EH (cell line): ENCODE measurements around the gene RUNDC1.
"Not testable (repeated sequence)": the region's sequence is repeated elsewhere in the genome, so short reads cannot be mapped to it uniquely, and the experiment has no call there.

Source experiments
- DNase-seq: peaks from one replicate; pipeline ENCODE4 v3.0.0-alpha.2; 2015; ENCODE audit warnings: low read depth

Gene RUNDC1

DNA sequence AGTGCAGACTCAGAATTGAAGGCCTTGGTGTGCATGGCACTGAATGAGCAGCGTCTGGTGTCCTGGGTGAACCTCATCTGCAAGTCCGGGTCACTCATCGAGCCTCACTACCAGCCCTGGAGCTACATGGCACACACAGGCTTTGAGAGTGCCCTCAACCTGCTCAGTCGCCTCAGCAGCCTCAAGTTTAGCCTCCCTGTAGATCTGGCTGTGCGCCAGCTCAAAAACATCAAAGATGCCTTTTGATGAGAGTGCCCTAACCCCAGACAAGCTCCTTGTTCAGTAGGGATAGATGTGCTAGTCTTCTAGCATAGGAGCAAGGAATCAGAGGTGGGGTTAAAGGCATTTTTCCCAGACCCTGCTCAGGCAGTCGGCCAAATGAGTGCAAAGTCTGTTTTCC lies 11.1 kb downstream of the RUNDC1 start:
- no peak for DNase-seq

DNA sequence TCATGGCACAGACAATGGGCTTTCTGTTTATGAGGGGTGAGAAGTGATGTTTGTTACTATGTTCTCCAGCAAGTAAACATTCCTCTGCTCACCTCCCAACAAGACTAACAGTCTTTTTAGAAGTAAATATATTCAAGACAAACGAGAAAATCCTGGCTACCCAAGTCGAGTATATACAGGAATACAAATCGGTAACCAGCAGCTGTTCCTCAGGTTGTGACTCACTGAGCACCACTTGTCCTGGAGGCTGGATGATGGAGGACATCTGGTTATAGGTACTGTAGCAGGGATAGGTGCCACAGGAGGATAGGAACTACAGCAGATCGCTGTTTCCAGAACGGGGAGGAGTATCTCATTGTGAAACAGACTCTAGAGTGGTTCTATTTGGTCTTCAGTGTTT lies 12.5 kb downstream of the RUNDC1 start:
- no peak for DNase-seq

DNA sequence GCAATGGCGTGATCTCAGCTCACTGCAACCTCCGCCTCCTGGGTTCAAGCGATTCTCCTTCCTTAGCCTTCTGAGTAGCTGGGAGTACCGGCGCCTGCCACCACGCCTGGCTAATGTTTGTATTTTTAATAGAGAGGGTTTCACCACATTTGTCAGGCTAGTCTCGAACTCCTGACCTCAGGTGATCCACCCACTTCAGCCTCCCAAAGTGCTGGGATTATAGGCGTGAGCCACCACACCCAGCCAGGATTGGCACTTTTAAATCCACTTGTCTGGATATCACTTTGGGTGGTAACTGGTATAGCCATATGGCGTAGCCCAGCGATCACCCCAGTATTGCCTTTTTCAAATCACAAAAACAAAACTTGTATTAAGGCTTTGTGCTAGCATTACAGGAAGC lies 13.5 kb downstream of the RUNDC1 start:
- DNase-seq = not testable (repeated sequence)

DNA sequence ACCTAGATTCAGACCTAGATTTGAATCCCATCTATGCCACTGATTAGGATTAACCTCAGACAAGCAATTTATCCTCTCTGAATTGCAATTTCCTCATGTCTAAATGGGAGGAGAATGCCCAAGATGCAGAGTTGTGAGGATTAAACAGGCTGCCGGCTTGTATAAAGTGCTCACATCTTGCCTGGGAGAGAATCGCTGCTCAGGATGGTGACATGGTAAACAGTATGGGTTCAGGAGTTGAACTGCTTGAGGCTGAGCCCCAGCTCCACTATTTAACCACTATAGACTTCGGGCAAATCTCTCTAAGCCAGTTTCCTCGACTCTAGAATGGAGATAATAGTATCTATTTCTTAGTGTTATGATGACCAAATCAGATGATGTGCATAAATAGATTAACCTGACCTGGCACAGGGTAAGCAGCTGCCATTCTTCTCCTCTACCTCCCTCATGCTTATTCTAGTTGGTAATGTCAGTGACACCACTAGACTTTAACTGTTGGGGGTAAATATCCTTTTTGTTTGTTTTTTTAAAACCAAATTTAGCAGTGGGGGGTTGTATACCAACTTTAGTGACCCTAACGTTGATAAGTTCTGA lies 17.1 kb downstream of the RUNDC1 start:
- no peak for DNase-seq

DNA sequence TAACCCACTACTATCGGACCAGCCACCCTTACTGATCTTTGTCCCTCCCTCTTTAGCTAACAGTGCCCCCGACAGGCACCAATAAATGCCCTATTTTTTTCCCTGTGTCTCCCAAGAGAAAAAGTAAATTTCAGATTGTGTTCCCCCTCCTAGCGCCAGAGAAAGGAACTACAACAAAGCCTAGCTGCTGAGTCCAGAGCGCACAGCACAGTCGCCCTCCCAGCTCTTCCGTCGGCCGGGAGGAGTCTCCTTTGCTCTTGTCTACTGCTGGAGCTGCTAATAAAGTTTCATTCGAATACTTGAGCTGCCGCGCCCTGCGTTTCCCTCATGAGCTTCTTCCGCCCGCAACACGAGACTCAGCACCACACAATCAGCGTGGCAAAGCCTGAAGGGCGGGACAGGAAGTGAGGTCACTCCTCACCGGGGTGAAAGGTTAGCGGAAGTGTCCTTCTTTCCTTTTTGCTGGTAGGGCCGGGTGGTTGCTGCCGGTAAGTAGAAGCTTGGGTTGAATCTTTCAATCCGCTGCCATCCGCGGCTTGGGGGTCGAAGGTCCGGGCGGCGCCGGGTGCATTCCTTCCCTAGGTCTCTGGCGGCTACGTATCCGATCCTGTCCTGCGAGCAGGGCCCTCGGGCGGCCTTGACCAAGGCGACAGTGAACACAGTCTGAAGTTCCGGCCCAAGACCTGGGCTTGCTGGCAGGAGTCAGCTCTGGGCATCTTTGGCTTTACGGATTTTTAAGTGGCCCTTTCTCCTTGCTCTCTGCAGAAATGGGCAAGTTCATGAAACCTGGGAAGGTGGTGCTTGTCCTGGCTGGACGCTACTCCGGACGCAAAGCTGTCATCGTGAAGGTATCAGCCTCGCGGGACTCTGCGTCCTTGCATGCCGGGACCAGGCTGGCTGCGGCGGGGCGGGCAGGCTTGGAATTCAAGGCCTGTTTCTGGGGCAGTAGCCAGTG lies 17.9 kb downstream of the RUNDC1 start, which contains the start of gene RPL27:
TSS of gene RPL27 (plus strand) at position 436 of the 955 bp plus-strand sequence. CDS start at position 768, 332 bp downstream.
- DNase-seq = peak; percentile 100

DNA sequence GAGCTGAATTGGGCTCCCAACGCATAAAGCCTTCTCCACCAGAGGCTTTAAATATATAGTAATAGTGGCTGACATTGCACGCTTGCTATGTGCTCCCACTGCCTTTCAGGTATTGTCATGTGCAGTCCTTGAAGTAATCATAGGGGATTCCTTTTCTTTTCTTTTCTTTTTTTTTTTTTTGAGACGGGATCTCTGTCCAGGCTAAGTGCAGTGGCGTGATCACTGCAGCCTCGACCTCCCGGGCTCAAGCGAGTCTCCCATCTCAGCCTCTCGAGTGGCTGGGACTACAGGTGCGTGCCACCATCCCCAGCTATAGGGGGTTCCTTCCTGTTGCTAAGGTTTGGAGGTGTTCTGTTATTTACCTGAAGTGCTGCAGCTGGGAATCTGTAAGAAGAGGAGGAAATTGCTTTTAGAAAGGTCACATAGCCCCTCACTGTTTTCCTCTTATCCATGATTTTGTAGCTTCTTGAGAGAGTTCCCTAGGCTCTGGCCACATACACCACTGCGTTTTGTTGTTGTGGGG lies 18.7 kb downstream of the RUNDC1 start:
- no peak for DNase-seq

DNA sequence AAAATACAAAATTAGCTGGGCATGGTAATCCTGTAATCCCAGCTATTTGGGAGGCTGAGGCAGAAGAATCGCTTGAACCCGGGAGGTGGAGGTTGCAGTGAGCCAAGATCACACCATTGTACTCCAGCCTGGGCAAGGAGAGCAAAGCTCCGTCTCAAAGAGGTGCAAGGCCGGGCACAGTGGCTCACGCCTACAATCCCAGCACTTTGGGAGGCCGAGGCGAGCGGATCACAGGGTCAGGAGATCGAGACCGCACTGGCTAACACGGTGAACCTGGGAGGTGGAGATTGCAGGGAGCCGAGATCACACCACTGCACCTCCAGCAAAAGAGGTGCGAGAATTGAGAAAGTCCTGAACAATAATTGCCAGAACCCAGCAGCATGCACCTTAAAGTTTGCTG lies 20.5 kb downstream of the RUNDC1 start:
- DNase-seq = not testable (repeated sequence)

DNA sequence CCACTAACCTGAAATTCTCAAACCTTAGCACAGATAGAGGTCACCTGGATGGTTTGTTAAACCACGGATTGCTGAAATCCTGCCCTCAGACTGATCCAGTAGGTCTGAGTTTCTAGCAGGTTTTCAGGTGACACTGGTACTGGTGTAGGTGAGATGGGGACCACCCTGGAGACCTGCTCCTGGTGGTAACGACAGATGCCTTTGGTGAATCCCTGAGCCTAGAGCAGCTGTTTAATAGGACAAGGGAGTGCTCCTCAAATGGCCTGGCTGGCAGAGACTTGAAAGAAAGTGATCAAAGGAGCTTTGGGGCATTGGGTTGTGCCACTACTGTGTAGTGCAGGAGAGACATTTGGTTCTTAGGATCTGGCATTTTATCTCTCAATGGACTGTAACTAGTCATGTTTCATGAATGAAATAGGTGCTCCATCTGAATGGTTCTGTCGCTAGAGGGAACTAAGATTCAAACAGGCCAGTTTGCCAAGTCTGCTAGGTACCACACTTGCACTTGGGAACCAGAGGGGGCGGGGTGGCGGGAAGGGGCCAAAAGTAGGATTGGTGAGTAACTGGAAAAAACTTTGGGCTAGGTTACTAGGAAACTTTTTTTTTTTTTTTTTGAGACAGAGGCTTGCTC lies 23.3 kb downstream of the RUNDC1 start:
- peak; percentile 58 for DNase-seq

DNA sequence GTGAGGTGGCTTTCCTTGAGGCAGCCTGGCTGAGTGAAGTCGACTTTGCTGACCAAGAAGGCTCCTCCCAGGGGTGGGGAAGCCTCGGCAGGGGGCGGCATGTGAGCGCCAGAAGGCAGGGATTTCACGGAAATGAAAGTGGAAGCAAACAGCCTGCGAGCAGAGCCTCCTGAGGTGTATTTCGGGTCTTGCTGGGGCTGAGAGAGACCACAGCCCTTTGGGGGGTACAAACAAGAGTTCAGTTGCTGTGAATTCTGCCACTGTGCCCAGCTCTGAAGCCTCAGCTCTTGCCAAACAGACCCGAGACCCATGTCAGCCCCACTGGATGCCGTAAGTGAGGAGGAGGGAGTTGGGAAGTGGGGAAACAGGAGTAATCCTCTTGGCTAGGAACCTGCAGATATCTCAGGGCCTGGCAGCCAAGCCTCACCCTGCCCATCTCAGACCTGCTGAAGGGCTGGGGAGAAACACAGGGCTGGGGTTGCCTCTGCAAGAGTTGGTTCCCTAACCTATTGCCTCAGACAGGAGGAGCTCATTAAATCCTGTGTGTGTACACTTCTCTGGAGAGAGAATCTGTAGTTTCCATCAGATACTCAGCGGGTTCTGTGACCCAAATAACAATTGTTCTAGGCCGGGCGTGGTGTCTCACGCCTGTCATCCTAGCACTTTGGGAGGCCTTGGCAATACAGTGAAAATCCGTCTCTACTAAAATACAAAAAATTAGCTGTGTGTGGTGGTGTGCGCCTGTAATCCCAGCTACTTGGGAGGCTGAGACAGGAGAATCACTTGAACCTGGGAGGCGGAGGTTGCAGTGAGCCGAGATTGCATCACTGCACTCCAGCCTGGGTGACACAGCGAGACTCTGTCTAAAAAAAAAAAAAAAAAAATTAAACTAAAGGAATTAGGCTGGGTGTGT lies 26.5 kb downstream of the RUNDC1 start, which contains the start of gene IFI35:
TSS of gene IFI35 (plus strand) at position 146 of the 913 bp plus-strand sequence. CDS start at position 310, 164 bp downstream.
- peak; percentile 89 for DNase-seq

DNA sequence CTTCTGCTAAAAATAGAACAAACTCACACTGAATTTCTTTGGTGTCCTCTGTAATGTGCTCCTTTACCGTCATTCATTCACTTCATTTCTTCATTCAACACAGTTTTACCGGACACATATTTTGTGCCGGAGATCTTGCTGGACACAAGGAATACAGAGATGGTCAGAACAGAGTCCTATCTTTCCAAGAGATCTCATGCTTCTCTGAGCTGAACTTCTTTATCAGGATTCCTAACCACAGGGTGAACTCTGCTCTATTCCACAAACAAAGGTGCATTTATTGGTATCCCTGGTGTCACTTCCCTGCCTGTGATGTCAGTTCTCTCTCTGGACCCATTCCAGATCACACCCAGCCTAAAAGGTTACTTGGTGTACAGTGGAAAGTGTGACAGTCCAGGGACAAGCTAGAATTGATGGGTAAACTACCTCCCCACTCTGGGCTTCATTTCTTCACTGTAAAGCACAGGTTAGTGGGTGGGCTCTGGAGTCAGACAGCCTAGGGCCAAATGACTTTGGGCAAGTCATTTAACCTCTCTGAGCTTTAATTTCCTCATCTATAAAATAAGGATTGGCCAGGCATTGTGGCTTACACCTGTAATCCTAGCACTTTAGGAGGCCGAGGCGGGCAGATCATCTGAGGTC lies 30.4 kb downstream of the RUNDC1 start:
- no peak for DNase-seq

DNA sequence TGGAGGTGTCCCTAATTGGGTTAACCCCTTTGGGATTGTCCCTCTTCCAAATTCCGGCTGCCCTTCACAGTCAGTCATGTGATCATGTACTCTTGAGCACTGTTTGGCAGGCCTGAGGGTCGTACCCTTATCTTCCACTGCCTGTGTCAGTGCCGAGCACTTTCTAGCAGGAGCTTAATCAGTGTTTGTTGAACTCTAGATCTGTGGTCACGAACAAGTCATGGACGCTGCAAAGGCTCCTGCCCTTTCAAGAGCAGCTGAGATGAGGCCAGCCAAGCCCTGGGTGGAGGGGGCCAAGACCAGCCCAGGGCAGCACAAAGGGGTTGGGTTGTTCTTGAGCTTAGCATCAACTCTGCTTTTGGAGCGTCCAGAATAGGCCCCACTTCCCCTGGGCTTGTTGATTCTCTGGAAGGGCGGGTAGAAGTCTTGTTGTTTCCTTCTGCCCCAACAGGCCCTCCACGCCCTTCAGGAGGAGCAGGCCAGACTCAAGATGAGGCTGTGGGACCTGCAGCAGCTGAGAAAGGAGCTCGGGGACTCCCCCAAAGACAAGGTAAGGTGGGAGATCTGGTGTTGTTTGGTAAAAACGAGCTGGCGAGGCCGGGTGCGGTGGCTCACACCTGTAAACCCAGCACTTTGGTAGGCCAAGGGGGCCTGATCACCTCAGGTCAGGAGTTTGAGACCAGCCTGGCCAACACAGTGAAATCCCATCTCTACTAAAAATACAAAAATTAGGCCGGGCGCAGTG lies 31.5 kb downstream of the RUNDC1 start:
- DNase-seq = no peak

DNA sequence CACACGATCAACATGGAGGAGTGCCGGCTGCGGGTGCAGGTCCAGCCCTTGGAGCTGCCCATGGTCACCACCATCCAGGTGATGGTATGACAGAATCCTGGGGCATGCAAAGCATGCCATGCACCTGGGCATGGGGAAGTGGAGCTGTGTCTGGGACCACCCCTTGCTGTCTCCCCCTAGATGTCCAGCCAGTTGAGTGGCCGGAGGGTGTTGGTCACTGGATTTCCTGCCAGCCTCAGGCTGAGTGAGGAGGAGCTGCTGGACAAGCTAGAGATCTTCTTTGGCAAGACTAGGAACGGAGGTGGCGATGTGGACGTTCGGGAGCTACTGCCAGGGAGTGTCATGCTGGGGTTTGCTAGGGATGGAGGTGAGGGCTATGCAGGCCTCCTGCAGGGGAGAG lies 32.9 kb downstream of the RUNDC1 start:
- no peak for DNase-seq

DNA sequence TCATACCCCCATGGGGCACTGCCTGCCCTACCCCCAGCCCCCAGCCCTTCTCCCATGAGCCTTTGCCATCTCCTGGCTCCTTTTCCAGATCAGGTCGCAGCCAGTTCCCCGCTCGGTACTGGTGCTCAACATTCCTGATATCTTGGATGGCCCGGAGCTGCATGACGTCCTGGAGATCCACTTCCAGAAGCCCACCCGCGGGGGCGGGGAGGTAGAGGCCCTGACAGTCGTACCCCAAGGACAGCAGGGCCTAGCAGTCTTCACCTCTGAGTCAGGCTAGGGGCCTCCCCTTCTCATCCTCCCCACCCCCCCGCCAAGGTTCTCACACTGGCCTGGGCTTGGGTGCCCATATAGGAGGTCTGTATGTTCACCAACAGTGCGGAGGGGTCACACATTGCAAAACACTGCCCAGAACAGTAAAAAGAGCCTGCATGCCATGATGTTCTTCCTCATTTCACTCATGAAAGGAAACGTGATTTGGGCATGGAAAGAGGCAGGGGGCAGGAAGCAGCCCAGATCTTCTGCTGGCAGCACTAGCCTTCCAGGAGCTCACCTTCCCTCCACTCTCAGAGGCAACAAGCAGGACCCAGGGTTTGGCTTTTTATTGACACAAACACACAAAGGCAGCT lies 33.8 kb downstream of the RUNDC1 start:
- no peak for DNase-seq

DNA sequence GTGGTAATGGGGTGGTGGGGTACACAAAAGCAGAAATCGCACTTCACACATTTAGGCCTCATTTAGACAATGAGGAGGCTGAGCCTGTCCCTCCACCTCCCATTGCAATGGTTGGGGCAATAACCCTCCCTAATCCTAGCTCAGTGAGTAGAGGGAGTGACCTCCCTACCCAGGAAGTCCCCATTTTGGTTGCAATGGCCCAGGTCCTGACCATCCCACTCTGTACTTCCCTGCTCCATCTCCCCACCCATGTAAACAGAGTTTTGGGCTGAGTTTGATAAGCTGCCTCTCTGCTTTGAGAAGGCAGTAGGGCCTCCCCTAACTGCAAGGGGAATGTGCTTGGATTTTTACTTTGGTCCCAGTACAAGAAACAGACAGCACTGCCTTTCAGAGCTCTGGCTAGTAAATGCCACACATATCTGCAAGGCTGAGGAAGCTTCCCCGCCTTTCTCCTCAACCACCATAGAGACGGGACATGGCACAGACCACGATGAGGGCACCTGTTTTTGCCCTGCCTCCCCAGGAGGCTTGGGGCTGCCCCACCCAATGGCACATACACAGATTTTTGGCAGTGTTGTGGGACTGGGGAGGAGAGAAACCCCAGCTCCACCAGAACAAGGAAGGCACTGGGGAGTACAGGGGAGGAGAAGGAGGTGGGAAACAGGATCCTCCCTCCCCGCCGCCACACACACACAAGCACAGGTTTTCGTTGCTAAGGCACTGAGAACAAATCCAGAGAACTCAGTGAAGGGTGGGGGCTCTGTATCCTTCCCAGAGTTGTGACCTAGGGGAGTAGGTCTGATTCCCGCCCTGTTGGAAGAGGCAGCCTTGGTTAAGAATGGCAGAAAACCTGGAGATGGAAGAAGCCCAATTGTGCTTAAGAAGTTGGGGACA lies 34.5 kb downstream of the RUNDC1 start:
- DNase-seq = no peak

DNA sequence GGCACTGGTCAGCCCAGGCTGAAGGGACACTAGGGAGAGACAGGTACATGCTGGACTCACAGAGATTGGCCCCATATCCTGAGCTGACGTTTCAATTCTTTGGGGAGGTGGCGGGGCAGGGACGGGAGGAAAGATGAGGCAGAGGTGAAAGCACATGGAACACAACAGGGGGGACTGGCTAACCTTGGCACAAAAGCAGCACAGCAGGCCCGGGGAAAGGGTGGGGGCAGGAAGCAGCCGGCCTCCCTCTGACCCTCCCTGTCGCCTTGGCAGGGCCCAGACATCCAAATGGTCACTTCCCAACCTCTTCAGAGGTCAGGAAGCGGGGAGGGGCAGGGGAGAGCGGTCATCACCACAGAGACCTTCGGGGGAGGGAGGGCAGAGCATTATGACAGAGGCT lies 35.2 kb downstream of the RUNDC1 start:
- no peak for DNase-seq

DNA sequence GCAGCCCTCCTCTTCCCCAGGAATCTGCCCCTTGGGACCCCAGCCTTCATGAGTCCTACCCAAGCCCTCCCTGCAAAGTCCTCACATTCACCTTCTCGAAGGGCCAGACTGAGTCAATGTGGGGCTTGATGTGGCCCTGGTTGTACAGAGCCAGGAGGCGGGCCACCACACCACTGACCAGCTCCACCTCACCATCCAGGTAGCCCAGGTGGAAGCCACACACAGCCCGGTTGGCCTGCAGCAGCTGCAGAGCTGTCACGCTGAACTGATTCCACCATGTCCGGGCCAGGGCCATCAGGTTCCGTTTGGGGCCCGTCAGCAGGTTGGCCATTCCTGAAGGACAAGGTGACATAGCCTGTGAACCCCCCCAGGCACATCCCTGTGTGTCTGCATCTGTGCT lies 35.9 kb downstream of the RUNDC1 start:
- no peak for DNase-seq

DNA sequence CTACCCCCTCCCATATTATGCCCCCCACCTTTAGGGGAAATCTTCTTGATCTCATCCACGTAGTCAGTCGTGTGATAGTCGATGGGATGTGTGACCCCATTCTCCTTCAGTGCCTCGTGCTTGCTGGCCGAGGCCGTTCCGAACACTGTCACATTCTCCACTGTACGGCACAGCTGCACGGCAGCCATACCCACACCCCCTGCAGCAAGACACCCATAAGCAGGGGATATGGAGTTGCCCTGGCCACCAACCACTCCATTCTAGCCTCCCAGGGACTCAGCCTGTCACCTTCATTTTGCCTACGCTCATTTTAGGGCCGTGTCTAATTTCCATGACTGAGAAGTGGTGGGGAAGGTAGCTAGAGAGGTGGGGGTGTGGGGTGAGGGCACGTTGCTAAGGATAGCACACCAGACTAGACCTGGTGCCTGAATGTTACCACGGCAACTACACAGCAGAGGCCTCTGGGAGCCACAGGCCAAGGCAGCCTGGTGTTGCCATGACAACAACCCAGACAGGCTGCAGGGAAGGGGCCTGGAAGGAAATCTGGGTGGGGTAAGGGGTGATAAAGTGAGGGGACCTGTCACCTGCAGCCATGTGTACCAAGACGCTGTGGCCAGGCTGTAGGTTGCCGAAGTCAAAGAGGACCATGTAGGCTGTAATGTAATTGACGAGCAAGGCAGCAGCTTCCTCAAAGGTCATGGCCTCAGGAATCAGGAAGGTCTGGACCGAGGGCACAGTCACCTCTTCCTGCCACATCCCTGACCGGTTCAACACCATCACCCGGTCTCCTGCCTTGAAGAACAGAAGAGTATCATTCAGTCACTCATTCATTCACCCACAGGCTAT lies 37.9 kb downstream of the RUNDC1 start:
- DNase-seq = peak; percentile 36

DNA sequence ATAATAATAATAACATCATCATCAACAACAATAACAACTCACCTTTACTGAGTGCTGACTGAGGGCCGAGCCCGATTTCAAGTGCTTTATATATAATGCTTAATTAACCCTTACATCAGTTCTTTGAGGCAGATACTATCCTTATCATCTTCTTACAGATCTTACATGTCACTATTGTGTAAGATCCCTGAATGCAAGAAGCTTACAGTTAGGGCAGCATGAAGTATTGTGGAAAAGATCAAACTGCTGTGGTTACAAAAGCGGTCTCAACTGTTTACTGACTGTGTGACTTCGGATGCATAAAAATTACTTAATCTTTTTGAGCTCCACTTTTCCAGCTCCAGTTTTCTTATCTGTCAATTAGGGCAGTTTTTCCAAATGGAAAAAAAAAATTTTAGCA lies 38.6 kb downstream of the RUNDC1 start:
- DNase-seq = no peak
